NCI-H446 treated with DMSO at 0.1 percent for 48 hours (cell line): ENCODE results near the gene SNRPB.
A peak's percentile ranks its signal among the peaks of the same experiment; 100 is the strongest.

Experiments used
- DNase-seq: peaks from one replicate; lab custom pipeline; 2025; lab: John Stamatoyannopoulos, UW

SNRPB gene

DNA sequence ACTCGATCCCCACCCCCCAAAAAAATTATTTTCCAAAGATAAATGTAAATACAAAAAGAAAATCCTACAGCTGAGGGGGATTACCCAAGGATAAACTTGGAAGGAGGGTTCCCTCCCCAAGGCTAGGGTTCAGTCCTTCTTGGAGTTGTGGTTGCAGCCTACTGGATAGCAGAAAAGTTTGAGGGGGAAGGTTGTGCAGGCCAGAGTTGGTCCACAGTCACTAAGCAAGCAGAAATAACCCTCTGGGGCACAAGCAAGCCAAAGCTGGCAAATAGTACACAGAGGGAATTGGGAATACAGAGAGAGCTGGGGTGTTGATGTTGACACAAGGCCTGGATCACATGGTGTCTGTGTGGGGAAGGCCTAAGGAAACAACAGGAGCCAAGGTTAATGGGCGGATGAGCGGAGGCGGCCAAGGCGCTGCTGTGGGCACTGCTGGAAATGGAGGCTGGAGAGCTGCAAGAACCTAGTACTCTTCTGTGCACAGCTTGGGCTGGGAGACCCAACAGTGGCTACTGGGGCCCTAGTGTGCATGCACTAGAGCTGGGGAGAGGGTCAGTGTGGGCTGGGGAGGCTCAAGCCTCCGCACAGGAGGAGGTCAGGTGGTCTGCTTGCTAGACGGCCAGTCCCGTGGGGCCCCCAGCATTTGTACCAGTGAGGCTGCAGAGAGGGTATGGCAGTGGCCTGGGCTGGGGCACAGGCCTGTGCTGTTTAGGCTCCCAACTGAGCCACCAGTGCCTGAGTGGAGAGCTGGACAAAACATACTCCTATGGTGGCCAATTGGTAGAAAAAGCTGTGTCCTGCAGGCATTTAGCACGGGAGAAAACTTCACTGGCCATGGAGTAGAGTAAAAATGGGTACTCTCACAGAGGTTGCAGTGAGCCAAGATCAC lies 5.5 kb upstream of the SNRPB start:
- no peak for DNase-seq

GRCh38 chr20:2473516-2473915 lies 2.9 kb upstream of the SNRPB start:
- no peak for DNase-seq

- DNase-seq, result no peak
Measured at GRCh38 chr20:2469991-2470422, 582 bp downstream of the SNRPB start.

- no peak for DNase-seq
Measured at GRCh38 chr20:2468581-2469407, 1.8 kb downstream of the SNRPB start.

DNA sequence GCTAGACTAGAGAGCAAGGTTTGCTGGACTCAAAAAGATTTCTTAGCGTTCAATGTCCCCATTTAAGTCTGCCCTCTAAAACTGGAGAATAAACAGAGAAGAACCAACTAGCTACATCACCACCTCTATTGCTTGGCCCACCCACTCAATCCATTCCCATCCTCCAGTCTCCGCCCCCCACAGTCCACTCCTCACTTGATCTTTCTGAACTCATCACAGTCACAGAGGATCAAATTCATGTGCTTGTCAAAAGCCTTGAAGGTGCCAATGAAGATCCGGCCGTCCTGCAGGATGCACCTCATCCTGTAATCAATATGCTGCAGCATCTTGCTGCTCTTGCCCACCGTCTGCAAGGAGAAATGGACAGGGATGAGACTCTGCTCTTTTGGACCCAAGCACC lies 3.2 kb downstream of the SNRPB start:
- no peak for DNase-seq

GRCh38 chr20:2465100-2465499 lies 5.5 kb downstream of the SNRPB start:
- no peak for DNase-seq

DNA sequence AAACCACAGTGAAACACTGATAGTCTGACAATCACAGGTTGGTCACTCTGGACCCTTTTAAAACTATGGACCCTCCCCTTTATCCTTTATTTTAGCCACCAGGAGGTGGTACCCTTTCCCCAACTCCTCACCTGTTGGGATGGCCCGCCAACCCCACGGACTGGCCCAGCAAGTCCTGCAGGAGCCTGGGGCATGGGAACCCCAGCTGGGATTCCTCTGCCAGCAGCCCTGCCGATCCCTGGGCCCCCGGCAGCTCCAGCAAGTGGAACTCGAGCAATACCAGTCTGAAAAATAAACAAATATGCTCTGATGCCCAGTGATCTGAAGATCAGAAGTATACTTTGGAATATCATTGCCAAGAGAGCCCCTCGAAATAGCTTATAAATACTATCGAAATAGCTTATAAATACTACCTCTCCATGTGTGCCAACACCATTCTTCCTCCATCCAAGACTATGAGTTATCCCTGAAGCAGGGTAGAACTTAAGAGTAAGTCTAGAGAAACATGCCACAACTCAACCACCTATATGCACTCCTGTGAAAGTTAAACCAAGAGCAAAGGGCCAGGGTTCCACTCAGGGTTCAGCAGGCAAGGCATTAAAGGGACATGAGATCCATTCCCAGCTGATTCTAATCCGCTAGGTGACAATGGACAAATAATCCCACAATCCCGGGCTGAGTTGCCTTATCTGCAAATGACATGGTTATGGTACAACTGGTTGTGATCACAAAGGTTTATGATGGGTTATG lies 6.8 kb downstream of the SNRPB start:
- no peak for DNase-seq

DNA sequence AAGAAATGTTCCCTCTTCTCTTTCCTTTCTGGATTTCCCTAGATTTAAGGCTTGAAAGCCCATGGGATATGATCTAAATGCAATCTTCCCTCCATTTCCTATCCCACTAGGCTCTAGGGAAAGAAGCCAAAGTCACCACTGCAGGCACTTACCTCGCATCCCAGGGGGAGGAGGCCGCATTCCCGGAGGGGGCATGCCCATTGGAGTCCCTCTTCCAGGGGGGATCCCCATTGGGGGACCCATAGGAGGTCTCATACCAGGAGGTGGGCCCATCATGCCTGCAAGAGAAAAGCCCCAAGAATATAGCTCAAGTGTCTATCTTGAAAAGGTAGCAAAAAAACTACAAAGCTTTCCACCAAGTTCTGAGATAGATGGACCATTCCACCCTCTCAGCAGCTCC lies 8.1 kb downstream of the SNRPB start:
- DNase-seq, result no peak

DNA sequence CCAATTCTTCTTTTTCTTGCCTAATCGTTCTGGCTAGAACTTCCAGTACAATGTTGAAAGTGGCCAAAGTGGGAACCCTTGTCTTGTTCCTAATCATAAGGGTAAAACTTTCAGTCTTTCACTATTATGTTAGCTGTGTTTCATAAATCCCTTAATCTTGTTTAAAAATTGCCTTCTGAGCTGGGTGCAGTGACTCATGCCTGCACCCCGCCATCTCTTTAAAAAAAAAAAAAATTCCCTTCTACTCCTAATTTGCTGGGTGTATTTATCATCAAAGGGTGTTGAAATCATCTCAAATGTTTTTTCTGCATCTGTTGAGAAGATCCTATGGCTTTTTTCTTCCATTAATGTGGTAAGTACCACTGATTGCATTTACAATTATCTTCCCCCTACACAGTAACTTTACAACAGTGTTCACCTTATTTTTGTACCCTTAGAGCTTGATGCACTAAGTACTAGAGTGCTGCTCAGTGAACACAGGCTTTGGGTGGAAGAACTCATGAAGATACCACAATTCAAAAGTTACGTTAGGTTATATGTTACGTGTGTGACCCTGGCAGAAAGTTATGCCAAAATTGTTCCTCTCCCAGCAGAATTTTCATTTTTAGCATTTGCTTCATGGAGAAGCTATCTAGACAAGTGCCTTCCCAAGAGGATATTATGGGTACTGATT lies 9.7 kb downstream of the SNRPB start:
- no peak for DNase-seq

GRCh38 chr20:2459981-2460751 lies 10.4 kb downstream of the SNRPB start:
- DNase-seq, result no peak

GRCh38 chr20:2458919-2459499 lies 11.6 kb downstream of the SNRPB start:
- DNase-seq, result no peak

DNA sequence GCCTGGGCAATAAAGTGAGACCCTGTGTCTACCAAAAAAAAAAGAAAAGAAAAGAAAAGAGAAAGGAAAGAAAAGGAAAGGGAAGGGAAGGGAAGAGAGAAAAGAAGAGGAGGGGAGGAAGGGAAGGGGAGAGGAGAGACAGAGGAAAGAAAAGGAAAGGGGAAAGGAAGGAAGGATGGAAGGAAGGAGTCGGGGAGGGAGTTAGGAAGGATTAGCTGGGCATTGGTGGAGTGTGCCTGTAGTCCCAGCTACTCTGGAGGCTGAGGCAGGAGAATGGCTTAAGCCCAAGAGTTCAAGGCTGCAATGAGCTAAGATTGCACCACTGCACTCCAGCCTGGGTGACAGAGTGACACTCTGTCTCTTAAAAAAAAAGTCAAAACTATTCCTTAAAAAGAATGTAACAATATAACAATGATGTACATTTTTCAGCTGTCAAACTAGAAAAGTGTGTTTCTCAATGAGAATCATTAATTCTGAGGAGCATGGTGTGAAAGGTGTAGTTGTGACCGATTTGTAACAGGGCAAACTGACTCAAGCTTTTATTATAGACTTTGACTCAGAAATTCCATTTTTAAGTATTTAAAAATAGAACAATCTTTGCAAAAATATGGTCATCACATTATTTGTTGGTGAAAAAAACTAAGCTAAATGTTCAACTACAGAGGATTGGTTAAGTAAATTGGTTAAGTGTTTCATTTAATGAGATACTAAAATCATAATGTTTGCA lies 14.7 kb downstream of the SNRPB start:
- DNase-seq, result no peak

GRCh38 chr20:2453792-2454191 lies 16.8 kb downstream of the SNRPB start:
- no peak for DNase-seq

DNA sequence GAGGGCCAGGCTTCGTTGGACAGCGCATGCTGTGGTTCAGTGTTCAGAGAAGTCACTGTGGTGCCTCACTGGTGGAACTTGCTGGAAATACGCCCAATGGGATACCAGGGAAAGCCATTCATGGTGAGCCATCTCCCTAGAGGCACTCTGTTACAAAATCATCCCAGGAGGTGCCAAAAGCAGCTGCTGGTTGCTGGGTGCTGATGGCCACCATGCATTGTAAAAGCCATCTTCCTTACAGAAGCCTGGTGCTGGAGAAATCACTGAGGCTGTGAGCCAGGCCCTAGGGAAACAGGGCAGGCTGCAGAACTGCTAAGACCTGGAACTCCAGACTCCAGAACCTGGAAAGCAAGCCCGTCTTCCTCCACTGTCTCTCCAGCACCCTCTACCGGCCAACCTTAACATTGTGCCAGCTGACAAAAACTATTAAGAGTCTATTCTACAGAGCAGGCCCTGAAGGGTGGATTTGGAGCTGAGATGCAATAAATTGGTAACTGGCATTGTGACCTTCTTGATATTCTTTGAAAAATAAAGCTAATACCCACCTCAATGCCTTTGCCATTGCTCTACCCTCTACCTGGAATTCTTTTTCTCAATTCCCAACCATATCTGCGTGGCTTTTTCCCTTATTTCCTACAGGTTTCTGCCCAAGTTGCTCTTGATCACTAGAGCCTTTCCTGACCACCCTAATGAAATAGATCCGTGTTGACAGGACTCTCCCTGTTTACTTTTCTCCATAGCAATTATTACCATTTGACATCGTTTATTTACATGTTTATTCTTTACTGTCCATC lies 18.5 kb downstream of the SNRPB start:
- DNase-seq, result peak; percentile 18

GRCh38 chr20:2451422-2451821 lies 19.2 kb downstream of the SNRPB start:
- no peak for DNase-seq

DNA sequence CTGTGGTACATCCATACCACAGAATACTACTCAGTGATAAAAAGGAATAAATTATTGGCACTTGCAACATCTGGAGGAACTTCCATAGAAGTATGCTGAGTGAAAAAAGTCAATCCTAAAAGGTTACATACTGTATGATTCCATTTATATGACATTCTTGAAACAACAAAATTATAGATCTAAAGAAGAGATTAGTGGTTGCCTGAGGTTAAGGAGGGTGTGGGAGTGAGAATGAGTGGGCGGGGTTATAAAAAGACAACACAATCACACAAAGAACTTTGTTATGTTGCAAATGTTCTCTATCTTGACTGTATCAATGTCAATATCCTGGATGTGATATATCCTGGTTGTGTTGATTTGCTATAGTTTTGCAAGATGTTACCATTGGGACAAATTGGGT lies 21.2 kb downstream of the SNRPB start:
- DNase-seq, result no peak

DNA sequence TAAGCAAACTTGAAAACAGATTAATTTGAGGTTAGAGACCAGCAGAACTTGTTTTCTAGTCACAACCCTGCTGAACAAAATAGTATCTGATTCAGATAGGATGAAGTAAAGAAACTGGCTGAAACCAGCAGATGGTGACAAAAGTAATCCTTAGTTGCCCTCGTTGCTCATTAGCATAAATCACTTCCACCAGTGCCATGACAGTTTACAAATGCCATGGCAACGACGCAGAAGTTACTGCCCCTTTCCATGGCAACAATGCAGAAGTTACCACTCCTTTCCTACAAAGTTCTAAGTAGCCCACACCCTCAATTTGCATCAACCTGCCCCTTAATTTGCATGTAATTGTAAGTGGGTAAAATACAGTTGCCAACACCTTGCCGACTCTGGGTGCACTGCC lies 23.7 kb downstream of the SNRPB start:
- no peak for DNase-seq

GRCh38 chr20:2431185-2431584 lies 39.4 kb downstream of the SNRPB start:
- DNase-seq, result no peak

GRCh38 chr20:2430538-2430937 lies 40.1 kb downstream of the SNRPB start:
- DNase-seq, result no peak
